GM12878 (cell line): ENCODE data around the gene COASY. TPM values are rescaled to one million over a fixed set of nuclear protein-coding genes. Genes with fewer than 3 reads are reported as not detected.

Experiments
- ATAC-seq: fragments of 200-7000 bp; cut with Tn5 transposase; 3 replicates; pipeline ENCODE4 v1.9.1; 2020; ENCODE audit warnings: mild to moderate bottlenecking, moderate library complexity
- BruUV-seq: library from RNA; stranded (reverse); fragments of 400-500 nt; replicated peaks from 2 replicates; lab custom pipeline; 2021; lab: Mats Ljungman, UMichigan
- CTCF ChIA-PET: fragments of 300-600 bp; sonication (Branson Sonifier 250); formaldehyde crosslinking; extraction: SDS; loops from one replicate; lab custom pipeline; 2021; ENCODE audit warnings: inconsistent platforms; lab: Yijun Ruan, JAX
- POLR2A ChIA-PET: fragments of 350-600 bp; formaldehyde crosslinking; extraction: SDS; loops from one replicate; lab custom pipeline; 2021; ENCODE audit warnings: inconsistent platforms; lab: Charles Lee
- RAD21 ChIA-PET: fragments of 300-600 bp; sonication (Branson Sonifier 250); formaldehyde crosslinking; loops from one replicate; lab custom pipeline; 2023; ENCODE audit warnings: antibody characterized with exemption; ENCODE audit not compliant: unreplicated experiment; lab: Charles Lee
- SMC1A ChIA-PET: fragments of 300-600 bp; sonication (Branson Sonifier 250); formaldehyde crosslinking; loops from one replicate; lab custom pipeline; 2023; ENCODE audit not compliant: unreplicated experiment, uncharacterized antibody; lab: Charles Lee
- DNase-seq: peaks from one replicate; pipeline ENCODE4 v3.0.0-alpha.2; 2011; ENCODE audit warnings: low read depth, low spot score
- FAIRE-seq: peaks from 3 replicates; lab custom pipeline; 2011; peaks lifted over from hg19 to GRCh38; lab: Jason Lieb, UNC
- H2AFZ ChIP-seq: 2 replicates; pipeline ENCODE4 v1.6.0; 2011; ENCODE audit warnings: low read depth, low read length, control low read depth; ENCODE audit not compliant: control insufficient read depth
- H3K27ac ChIP-seq: 2 replicates; pipeline ENCODE4 v1.5.1; 2011; ENCODE audit warnings: control low read depth; ENCODE audit not compliant: control insufficient read depth, insufficient read depth
- H3K27me3 ChIP-seq, 2 experiments: replicated peaks in 1 of 2; 2 replicates each; pipeline versions ENCODE4 v1.6.0 to v1.6.1; 2011; ENCODE audit warnings: low read length in 1 of 2; ENCODE audit not compliant: control insufficient read depth in 2 of 2, insufficient read depth in 2 of 2
- H3K36me3 ChIP-seq, 2 experiments: 2 replicates each; pipeline ENCODE4 v1.5.1; 2011; ENCODE audit warnings: low read length in 1 of 2; ENCODE audit not compliant: control insufficient read depth in 2 of 2, insufficient read depth in 2 of 2
- H3K4me1 ChIP-seq: 2 replicates; pipeline ENCODE4 v1.6.1; 2011; ENCODE audit warnings: mild to moderate bottlenecking, low read length, moderate library complexity, mixed read lengths; ENCODE audit not compliant: control insufficient read depth, insufficient read depth
- H3K4me2 ChIP-seq: 2 replicates; pipeline ENCODE4 v1.6.0; 2011; ENCODE audit warnings: control low read depth; ENCODE audit not compliant: control insufficient read depth, insufficient read depth
- H3K4me3 ChIP-seq: fragments of 200-600 bp; sonication (generic); 2 replicates; pipeline ENCODE4 v1.5.1; 2016
- H3K79me2 ChIP-seq: 2 replicates; pipeline ENCODE4 v1.6.0; 2011; ENCODE audit warnings: low read length; ENCODE audit not compliant: control insufficient read depth, insufficient read depth
- H3K9ac ChIP-seq: 2 replicates; pipeline ENCODE4 v1.8.0; 2011; ENCODE audit warnings: low read length, control low read depth, mixed read lengths; ENCODE audit not compliant: control insufficient read depth, insufficient read depth
- H3K9me3 ChIP-seq: replicated peaks from 3 replicates; pipeline ENCODE4 v1.5.1; 2011; ENCODE audit warnings: mild to moderate bottlenecking, low read length; ENCODE audit not compliant: control insufficient read depth, insufficient read depth
- H4K20me1 ChIP-seq: 2 replicates; pipeline ENCODE4 v1.6.0; 2011; ENCODE audit not compliant: control insufficient read depth, insufficient read depth
- BCLAF1 ChIP-seq: fragments of 450-650 bp; IDR thresholded peaks from 2 replicates; pipeline ENCODE4 v1.6.1; 2017; ENCODE audit warnings: antibody characterized with exemption, mild to moderate bottlenecking, moderate library complexity
- FOS ChIP-seq: IDR thresholded peaks from 3 replicates; pipeline ENCODE4 v1.6.1; 2011; ENCODE audit warnings: borderline replicate concordance; ENCODE audit not compliant: insufficient read length; ENCODE audit errors: extremely low read depth
- NR2C1 ChIP-seq: fragments of 450-650 bp; IDR thresholded peaks from 2 replicates; pipeline ENCODE4 v1.6.1; 2017; ENCODE audit warnings: antibody characterized with exemption, mild to moderate bottlenecking, moderate library complexity
- SUZ12 ChIP-seq: fragments of 200-600 bp; sonication (generic); IDR thresholded peaks from one replicate; pipeline ENCODE4 v1.6.1; 2018; ENCODE audit warnings: antibody characterized with exemption, mild to moderate bottlenecking; ENCODE audit not compliant: unreplicated experiment
- ZZZ3 ChIP-seq: IDR thresholded peaks from 2 replicates; pipeline ENCODE4 v1.6.1; 2011; ENCODE audit warnings: low read depth; ENCODE audit not compliant: control insufficient read depth, insufficient read length
- WGBS: methylation state at CpG from one replicate; pipeline ENCODE4 v1.1.6; 2016; ENCODE audit warnings: low lambda C conversion rate; ENCODE audit not compliant: insufficient replicate concordance, insufficient coverage; ENCODE audit errors: missing lambda C conversion rate; 5-methylcytosine and 5-hydroxymethylcytosine counted together
- in situ Hi-C: fragments of 300-500 bp; cut with MboI; formaldehyde crosslinking; loops from 9 replicates; pipeline ENCODE4 v1.14.3; 2018; ENCODE audit warnings: mixed read lengths
- intact Hi-C: fragments of 100-400 bp; cut with micrococcal nuclease; formaldehyde crosslinking; loops from one replicate; pipeline ENCODE4 v1.14.2; 2022; ENCODE audit not compliant: unreplicated experiment
- polyA plus RNA-seq, 11 experiments: library from polyadenylated mRNA; depleted of rRNA in 4 of 11; unstranded in 6 of 11; stranded (reverse) in 5 of 11; fragments of >200 nt; fragmentation: Nextera tagmentation in 4 of 11; fragmentation: Illumina TruSeq in 1 of 11; extraction: Ambion mirVana in 4 of 11; extraction: Trizol in 1 of 11; gene quantifications; 1 replicate in 1 of 11; 2 replicates in 10 of 11; pipeline versions ENCODE4 v1.2.1 to v1.2.3, GENCODE V29; 2011 to 2016; ENCODE audit warnings: inconsistent platforms in 2 of 11, missing spikeins in 2 of 11, low read depth in 1 of 11
- total RNA-seq, 4 experiments: library from RNA; depleted of rRNA in 3 of 4; stranded (reverse); fragments of >200 nt in 3 of 4; fragmentation: Illumina TruSeq in 1 of 4; extraction: Trizol in 1 of 4; gene quantifications; 2 replicates each; pipeline versions ENCODE4 v1.2.1 to v1.2.3, GENCODE V29; 2013 to 2021
- TF ChIP-seq, protein P1 (sequence below): fragments of 450-650 bp; IDR thresholded peaks from 2 replicates; pipeline ENCODE4 v1.6.1; 2014; ENCODE audit warnings: mild to moderate bottlenecking
- TF ChIP-seq, protein P2 (sequence below): fragments of 450-650 bp; IDR thresholded peaks from 2 replicates; pipeline ENCODE4 v1.6.1; 2016; ENCODE audit warnings: mild to moderate bottlenecking
- TF ChIP-seq, protein P3 (sequence below): fragments of 450-650 bp; IDR thresholded peaks from 2 replicates; pipeline ENCODE4 v1.6.1; 2016; ENCODE audit warnings: mild to moderate bottlenecking, moderate library complexity, borderline replicate concordance
- TF ChIP-seq, protein P4 (sequence below): IDR thresholded peaks from 2 replicates; pipeline ENCODE4 v1.6.1; 2012; ENCODE audit warnings: low read depth, low read length, improper control_type of control experiment
- TF ChIP-seq, protein P5 (sequence below): IDR thresholded peaks from 2 replicates; pipeline ENCODE4 v1.6.1; 2011; ENCODE audit warnings: low read depth, mild to moderate bottlenecking, low read length, moderate library complexity, borderline replicate concordance; ENCODE audit errors: extremely low read depth

The COASY gene
- total and polyA plus RNA-seq, 10 of the 15 experiments (the other 5 are each of a cell fraction or from before 2014, with no cell fraction given) = 18.6 to 93.9 (median 43.2) TPM

GRCh38 chr17:42581744-42582270, 19.9 kb downstream of the COASY start (continued):
- TF ChIP-seq BCLAF1 = no peak
- no peak for TF ChIP-seq SUZ12

GRCh38 chr17:42584880-42585279, 22.9 kb downstream of the COASY start:
- 98% methylated on average over 9 of the region's 9 CpGs for WGBS
- RAD21 ChIA-PET = interaction anchor here (0.6 to 3.6 kb wide), 2 partner anchors 20 to 125 kb away, joined by 4 to 18 read pairs; no protein-coding TSS in a partner anchor
- in situ Hi-C loops = no loop called here
- H3K27me3 ChIP-seq = no peaks in the 10 kb centered on the region
- intact Hi-C loops = no loop called here
- H3K36me3 ChIP-seq = peaks cover 30 to 55% of the 10 kb centered on the region in 2 experiments
- no peak for ATAC-seq
- DNase-seq = no peak
- SMC1A ChIA-PET = interaction anchor here (0.7 to 7.1 kb wide), 3 partner anchors 21 to 178 kb away, joined by 3 to 69 read pairs (median 4); partner anchors contain the start of genes CCR10, RETREG3 and TUBG1
- H2AFZ ChIP-seq = no peak overlapping the region
- no peaks in the 10 kb centered on the region for H3K9me3 ChIP-seq
- H3K4me3 ChIP-seq = no peak overlapping the region
- no peak overlapping the region for H3K9ac ChIP-seq
- H3K27ac ChIP-seq = no peak overlapping the region
- peaks cover 40% of the 10 kb centered on the region for H3K4me1 ChIP-seq
- H3K79me2 ChIP-seq = peaks cover 3% of the 10 kb centered on the region
- CTCF ChIA-PET = interaction anchor here (9.8 kb wide), 1 partner anchor 92 kb away, joined by 239 read pairs; the partner anchor contains the start of genes CCR10 and PLEKHH3
- H4K20me1 ChIP-seq = no peaks in the 10 kb centered on the region
- no peak overlapping the region for H3K4me2 ChIP-seq
- FAIRE-seq = no peak
- POLR2A ChIA-PET = interaction anchor here (0.6 to 1.5 kb wide), 4 partner anchors 10 to 133 kb away, joined by 3 to 9 read pairs (median 6); no protein-coding TSS in a partner anchor
- no TSS peak for BruUV-seq
- TF ChIP-seq, protein P1, sequence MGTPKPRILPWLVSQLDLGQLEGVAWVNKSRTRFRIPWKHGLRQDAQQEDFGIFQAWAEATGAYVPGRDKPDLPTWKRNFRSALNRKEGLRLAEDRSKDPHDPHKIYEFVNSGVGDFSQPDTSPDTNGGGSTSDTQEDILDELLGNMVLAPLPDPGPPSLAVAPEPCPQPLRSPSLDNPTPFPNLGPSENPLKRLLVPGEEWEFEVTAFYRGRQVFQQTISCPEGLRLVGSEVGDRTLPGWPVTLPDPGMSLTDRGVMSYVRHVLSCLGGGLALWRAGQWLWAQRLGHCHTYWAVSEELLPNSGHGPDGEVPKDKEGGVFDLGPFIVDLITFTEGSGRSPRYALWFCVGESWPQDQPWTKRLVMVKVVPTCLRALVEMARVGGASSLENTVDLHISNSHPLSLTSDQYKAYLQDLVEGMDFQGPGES = no peak
- TF ChIP-seq, protein P2, sequence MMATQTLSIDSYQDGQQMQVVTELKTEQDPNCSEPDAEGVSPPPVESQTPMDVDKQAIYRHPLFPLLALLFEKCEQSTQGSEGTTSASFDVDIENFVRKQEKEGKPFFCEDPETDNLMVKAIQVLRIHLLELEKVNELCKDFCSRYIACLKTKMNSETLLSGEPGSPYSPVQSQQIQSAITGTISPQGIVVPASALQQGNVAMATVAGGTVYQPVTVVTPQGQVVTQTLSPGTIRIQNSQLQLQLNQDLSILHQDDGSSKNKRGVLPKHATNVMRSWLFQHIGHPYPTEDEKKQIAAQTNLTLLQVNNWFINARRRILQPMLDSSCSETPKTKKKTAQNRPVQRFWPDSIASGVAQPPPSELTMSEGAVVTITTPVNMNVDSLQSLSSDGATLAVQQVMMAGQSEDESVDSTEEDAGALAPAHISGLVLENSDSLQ = no peak
- TF ChIP-seq FOS (no peak), NR2C1 (no peak), ZZZ3 (no peak)
- TF ChIP-seq, protein P3, sequence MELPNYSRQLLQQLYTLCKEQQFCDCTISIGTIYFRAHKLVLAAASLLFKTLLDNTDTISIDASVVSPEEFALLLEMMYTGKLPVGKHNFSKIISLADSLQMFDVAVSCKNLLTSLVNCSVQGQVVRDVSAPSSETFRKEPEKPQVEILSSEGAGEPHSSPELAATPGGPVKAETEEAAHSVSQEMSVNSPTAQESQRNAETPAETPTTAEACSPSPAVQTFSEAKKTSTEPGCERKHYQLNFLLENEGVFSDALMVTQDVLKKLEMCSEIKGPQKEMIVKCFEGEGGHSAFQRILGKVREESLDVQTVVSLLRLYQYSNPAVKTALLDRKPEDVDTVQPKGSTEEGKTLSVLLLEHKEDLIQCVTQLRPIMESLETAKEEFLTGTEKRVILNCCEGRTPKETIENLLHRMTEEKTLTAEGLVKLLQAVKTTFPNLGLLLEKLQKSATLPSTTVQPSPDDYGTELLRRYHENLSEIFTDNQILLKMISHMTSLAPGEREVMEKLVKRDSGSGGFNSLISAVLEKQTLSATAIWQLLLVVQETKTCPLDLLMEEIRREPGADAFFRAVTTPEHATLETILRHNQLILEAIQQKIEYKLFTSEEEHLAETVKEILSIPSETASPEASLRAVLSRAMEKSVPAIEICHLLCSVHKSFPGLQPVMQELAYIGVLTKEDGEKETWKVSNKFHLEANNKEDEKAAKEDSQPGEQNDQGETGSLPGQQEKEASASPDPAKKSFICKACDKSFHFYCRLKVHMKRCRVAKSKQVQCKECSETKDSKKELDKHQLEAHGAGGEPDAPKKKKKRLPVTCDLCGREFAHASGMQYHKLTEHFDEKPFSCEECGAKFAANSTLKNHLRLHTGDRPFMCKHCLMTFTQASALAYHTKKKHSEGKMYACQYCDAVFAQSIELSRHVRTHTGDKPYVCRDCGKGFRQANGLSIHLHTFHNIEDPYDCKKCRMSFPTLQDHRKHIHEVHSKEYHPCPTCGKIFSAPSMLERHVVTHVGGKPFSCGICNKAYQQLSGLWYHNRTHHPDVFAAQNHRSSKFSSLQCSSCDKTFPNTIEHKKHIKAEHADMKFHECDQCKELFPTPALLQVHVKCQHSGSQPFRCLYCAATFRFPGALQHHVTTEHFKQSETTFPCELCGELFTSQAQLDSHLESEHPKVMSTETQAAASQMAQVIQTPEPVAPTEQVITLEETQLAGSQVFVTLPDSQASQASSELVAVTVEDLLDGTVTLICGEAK = no peak
- TF ChIP-seq, protein P4, sequence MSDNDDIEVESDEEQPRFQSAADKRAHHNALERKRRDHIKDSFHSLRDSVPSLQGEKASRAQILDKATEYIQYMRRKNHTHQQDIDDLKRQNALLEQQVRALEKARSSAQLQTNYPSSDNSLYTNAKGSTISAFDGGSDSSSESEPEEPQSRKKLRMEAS = no peak
- TF ChIP-seq, protein P5, sequence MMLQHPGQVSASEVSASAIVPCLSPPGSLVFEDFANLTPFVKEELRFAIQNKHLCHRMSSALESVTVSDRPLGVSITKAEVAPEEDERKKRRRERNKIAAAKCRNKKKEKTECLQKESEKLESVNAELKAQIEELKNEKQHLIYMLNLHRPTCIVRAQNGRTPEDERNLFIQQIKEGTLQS = no peak
